NCI-H1436 (cell line): Measurements from ENCODE around the gene DIAPH3.

ENCODE experiments used
- DNase-seq: peaks from one replicate; lab custom pipeline; 2025; lab: John Stamatoyannopoulos, UW

DIAPH3 gene

DNA sequence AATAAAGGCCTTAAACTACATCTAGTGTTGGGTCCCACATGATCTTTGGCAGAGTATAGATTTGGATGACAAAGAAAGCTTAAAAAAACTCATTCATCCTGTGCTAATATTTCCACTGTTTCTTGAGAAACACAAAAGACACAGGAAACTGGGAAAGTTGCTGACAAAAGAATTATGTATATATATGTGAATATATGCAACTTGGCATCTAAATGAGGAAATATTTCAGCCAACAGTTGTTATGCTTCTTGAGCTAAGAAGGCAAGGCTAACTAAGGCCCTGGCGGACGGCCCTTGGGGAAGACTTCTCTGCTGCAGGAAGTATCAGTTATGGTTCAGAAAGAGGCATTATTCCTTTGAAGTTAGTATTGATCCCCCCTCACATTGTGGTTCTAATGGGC is 491.8 kb downstream of the DIAPH3 start:
- DNase-seq = no peak

DNA sequence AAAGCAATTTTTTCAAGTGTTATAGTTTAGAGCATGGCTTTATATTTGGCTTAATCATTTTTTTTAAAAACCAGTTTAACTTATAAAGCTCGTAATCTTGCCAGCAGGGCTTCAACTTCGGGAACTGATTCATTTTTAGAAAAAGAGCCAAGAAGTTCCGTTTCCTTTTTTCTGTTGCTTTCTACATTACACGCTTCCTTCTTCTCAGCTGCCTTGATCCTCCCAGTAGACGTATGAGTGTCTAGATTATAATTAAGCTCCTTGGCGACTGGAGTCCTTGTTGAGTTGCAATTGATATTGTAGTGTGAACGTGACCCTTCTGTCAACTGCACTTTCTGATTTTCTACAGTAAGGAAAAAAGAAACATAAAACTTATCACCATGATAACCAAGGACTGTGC is 497.2 kb downstream of the DIAPH3 start:
- no peak for DNase-seq

DNA sequence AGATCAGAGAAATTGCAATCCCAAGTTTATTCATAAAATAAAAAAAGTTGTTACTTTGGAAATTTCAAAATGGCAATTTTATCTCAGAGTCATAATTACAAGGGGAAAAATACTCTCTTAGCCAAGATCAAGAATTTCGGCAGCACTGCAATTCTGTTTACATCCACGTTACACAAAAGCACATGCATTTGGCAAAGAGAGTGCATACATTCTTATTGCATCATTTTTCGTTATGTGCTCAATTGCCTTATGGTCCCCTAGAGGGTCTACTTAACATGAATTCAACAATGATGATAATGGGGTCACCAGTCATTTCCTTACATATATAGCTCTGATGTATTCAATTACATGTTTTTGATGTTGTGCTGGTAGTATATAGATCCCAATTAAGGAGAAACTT is 498.0 kb downstream of the DIAPH3 start:
- no peak for DNase-seq

DNA sequence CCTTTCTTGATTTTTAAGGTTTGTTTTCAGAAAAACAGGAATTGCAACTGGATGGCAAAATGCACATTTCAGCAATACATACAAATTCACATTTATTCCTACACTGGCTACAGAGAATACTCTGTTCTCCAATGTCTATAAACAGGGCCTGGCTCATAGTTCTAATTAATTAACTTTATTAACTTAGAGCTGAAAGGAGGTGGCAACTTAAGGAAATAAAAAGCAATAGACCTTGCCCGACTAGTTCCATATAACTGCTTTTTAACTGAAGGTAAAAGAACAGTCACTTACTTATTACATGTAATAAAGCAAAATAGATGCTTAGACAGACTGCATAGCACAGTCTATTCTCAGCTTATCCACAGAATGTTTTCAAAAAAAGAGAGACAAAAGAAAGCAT is 498.5 kb downstream of the DIAPH3 start:
- DNase-seq = no peak

DNA sequence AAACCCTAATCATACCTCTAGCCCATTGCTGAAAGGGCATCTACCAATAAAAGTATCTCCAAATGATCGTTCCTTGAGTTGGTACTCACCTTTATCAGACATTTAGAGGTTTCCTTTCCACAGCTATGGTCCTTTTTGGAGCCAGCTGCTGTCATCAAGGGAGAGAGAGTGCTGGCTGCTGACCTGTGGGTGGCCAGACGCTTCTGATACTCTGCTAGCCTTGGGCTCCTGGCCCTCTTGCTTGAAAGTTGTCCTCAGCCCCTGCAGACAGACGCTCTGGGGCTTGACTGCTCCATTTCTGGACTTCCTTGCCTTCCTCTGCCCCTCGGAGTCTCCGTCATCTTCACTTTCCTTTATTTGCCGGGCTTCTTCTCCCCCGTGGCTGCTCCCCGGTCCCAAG is 499.1 kb downstream of the DIAPH3 start:
- DNase-seq = no peak

DNA sequence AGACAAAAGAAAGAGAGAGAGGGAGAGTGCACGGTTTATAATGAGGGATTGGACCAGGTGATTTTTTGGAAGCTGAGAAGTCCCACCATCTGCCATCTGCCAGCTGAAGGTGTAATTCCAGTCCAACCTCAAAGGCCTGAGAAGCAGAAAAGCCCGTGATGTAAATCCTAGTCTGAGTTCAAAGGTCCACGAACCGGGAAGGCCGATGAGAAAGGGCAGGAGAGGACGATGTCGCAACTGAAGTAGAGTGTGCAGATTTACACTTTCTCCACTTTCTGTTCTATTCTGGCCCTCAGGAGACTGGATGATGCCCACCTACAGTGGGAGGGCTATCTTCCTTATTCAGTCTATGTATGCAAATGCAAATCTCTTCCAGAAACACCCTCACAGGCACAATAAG is 500.0 kb downstream of the DIAPH3 start:
- no peak for DNase-seq

DNA sequence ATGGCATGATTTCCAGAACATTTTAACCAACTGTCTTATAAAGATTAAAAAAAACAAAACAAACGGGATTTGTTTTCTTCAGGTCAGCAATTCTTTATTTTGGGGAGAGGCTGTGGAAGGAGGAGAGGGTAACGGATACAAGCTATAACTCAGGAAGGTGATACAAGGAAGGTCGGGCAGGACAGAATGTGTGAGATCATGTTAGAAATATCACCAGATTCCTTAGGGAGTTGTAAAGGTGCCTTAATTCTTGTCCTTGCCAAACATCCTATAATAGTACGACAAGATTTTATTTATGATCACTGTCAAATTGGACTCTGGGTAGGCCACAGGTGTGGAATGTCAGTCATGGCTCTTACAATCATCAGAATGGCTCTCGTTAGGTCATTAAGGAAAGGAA is 503.1 kb downstream of the DIAPH3 start:
- no peak for DNase-seq

DNA sequence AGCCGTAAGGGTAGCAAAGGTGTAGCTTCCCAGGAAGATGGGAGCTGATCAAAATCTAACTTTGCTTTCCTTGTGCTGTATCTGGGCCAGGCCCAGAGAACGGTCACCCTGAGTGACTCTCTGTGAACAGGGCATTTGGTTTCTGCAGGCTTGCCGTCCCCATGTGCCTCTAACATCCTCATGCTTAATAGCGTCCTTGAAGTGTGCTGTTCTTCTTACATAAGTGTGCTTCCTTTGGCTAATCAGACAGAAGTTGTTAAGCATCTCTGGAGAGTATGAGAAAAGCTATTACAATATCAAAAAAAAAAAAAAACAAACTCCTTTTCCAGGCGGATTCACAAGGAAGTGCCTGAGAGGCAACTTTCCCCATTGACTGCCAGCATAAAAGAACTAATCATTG is 503.7 kb downstream of the DIAPH3 start:
- DNase-seq = no peak

DNA sequence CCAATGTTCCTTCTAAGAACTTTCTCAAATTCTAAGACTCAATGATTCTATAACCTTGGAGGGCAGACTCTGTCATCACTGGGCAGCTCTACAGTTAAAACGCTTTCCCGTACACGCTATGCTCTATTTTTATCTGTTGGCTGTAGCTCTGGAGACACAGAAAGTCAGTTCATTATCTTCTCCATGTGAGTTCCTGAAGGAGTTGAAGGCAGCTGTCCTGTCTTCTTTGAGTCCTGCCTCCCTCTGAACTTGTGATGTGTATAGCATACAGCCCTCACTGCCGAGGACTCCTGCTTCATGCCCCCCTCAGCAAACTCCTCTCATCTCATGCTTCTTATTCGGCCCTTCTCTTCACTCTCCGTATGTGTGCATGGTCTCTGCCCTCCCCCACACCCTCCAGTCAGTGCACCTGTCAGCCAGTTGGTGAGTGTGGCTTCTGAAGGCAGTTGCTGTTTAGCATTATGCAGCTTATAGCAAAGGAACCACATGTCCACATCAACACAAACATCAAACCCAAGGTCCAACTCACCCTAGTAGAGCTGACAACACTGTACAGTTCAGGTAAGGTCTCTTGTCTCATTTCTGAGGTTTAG is 504.9 kb downstream of the DIAPH3 start:
- no peak for DNase-seq

DNA sequence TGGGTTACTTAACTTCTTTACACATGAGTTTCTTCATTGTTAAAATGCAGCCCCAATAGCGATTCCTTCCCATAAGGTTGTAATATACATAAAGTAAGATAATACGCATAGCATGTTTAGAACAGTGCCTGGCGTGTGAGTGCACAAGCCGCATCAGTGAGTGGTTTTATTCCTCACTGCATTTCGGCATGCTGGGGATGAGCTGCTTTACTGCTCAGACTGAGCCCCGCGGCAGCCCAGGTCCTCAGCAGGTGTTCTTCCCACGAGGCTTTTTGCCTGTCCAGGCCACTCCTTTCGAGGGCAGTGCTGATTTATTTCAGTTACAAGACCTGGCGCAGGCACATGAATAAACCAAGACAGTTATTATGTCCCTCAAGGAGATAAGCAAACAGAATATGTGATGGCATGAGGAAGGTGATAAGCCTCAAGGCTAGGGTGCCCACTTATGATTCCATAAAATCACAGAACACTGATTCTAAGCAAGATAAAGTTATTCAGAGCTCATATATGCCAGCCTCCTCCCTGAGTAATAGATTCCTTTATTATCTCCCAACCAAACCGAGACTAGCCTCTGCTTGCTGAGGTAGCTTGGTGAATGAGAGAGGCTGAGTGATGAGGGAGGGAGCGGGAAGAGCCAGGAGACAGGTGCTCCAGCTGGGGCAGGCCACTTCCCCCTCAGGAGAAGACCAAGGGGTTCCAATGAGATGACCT is 505.5 kb downstream of the DIAPH3 start:
- DNase-seq = no peak

DNA sequence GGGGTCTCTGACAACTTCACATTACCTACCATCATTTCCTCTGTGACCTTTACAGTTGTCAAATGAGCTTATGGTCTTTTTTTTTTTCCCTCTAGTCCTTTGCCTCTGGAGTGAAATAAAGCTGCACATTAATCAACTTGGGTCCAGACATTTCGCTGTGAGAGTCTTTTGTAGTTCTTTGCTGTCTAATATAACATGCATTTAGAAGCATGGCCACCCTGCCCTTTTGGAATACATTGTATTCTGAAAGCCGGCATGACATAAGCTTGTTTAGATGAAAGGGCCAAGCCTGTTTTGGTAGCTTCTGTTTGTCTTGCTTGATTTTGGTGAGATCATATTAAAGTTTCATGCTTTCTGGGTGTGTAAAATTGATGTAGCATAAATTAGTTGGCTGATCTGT is 509.8 kb downstream of the DIAPH3 start:
- DNase-seq = no peak

DNA sequence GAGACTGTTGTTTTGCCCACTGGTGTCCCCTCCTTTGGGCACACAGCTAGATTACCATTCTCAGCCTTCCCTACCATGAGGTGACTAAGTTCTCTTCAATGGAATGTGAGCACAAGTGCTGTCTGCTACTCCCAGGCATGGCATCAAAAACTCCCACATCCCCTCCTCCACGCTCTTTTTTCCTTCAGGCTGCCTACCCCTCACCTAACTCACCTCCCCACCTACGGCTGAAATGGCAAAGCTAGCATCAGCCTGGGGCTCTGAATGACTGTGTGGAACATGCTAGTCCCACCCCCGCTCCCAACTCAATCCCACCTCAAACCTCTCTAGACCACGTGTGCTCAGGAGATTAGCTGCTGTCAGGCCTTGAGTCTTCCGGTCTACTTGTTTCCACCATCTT is 512.2 kb downstream of the DIAPH3 start:
- no peak for DNase-seq

DNA sequence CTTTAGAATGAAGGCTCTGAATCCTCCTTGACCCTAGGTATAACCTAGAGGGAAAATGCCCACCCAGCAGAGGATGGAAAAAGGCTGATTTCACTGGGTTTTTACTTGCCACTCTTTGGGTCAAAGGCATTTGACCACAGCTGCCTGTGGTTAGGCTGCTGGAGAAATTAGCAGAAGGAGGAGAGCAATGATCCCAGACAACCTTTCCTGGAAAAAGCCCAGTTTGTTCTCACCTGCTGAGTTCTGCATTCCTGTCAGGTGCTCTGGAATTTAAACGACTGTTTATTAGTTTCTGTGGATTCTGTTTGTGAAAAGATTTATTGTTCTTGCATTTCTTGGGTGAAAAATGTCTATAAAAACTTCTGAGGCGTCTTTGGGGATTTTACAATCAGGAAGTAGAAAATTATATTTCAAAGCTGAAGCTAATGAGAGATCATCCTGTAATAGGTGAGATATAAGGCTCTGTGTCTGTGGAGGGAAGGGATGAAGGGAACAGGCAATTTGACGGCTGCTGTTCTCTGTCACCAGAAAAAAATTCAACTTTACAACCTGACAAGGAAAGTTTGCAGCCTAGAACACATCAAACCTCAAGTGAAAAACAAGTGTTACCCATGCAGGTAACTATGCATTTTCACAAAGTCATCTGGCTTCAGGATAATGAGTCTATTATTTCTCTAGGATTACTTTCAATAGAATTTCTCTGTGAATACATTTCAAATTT is 519.7 kb downstream of the DIAPH3 start:
- no peak for DNase-seq

DNA sequence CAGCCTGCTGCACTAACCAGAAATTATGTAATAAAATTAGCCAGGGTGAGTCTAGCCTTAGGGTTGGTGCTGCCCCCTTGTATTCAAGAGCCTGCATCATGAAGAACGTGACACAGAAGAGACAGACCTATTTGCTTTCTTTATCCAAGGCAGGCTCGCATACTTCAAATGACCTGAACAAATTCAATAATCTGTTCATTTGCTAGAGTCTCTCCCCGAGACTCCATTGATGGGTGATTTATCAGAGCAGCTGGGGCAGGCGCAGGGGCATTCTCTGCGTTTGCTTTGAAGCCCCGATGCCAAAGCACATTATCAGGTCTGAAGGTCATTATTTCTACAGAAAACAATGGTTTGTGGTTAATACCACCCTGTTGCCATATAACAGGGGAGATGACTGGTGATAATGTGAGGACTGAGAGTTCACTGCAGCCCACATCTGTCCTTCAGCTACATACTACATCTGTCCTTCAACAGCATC is 520.3 kb downstream of the DIAPH3 start:
- DNase-seq = no peak

DNA sequence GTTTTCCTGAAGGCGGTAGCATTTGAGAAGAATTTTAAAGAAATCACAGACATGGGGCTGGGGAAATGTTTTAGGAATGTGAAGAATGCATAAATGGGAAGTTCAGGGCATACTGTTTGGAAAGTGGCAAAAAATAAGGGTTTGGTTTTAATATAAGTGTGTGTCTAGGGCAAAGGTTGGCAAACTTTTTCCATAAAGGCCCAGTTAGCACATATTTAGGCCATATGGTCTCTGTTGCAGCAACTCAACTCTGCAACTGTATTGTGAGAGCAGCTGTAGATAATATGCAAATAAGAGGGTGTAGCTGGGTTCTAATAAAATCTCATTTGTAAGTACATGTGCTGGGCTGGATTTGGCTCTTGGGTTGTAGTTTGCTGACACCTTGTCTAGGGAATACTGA is 521.9 kb downstream of the DIAPH3 start:
- DNase-seq = no peak

DNA sequence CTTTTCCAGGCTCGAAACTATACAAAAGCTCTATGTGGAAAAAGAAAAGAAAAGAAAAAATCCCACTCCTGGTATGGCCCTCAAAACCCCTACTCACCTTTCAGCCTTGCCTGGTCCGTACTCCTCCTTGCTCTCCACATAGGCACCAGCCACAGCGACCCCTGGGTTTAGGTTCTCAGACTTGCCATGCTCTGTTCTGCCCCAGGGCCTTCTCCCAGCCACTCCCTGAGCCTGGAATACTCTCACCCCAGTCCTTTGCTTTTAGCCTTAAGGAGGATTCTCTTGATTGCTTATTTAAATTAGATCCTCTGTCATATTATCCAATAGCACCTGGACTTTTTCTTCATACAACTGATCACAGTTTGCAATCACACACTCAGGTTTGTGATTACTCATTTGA is 522.5 kb downstream of the DIAPH3 start:
- DNase-seq = no peak

DNA sequence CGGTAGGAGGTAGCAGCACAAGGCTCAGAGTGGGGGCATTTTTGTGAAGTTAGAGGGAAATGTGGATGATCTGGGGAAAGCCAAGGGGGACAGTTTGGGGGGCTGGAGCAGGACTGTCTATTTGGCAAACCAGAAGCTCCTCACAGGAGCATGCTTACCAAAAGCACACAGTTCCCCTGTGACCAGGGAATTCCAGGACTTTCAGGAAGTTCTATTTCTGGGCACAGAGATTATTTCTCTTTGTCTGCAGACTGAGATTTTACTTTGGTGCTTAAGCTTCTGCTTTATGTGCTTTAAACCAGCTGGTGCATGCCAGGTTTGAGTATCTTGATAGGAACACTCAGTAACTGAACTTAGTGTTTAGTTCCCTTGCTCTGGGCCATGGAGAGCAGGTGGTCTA is 525.3 kb downstream of the DIAPH3 start:
- DNase-seq = no peak

DNA sequence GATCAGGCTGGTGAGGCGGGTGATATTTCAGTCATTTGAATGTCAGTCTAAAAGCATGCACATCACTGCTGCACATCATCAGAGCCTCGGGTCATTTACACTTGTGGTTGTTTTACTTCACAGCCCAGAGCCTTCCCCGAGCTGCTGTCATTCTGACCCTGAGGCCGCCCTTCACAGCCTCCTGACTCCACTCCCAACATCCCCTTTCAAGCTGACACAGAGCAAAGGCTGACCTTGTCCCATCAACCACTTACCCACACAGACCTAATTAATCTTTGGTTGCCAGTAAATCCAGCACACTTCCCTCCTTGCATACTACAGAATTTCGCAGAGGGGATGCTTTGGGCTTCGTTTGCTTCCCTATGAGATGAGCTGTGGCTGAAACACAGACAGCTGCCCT is 528.1 kb downstream of the DIAPH3 start:
- DNase-seq = no peak

DNA sequence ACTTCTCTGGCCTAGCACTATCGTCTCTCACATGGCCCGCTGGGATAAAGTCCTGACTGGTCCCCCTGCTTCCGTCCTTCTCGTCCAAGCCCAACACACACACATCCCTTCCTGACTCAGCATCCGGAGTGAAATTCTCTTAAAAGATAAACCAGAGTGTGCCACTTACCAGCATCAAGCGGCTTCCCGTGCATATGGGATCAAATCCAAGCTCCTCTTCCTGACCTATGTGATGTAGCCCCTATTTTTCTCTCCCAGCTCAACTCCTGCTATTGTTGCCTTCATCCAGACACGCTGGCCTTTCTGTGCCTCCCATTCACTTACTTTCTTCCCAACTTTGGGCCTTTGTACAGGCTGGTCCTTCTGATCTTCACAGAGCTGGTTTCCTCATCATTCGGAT is 530.4 kb downstream of the DIAPH3 start:
- no peak for DNase-seq

DNA sequence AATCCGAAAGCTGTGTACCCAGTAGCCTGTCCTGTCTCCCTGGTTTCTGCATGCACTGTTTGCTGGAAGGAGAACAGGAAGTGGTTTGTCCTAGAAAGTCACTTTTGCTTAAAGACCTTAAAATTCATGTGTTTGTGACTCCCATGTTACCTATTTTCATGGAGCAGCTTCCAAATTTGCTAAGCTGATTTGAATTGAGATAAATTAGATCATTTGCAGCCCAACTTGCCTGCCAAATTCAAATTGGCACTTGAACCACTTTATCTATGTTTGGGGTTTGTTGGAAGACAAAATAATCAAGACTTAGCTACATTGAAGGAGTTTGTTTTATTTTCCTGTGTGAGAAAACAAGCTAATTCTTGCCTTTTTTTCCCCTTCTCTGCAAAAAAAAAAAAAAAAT is 532.5 kb downstream of the DIAPH3 start:
- DNase-seq = no peak

DNA sequence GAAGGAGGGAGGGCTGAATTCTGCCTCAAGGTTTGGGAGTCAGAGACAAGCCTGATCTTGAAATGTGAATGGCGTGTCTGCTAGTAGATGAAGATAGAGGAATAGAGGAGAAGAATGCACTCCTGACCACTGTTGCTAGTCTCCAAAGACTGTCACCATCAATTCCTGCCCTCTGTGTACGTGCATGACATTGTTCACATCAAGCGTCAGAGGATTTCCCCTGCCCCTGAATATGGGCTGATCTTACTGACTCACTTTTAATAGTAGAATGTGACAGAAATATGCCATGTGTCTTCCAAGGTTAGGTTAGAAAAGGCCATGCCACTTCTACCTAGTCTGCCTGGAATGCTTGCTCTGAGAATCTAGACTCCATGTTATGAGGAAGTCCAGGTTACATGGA is 538.6 kb downstream of the DIAPH3 start:
- no peak for DNase-seq

DNA sequence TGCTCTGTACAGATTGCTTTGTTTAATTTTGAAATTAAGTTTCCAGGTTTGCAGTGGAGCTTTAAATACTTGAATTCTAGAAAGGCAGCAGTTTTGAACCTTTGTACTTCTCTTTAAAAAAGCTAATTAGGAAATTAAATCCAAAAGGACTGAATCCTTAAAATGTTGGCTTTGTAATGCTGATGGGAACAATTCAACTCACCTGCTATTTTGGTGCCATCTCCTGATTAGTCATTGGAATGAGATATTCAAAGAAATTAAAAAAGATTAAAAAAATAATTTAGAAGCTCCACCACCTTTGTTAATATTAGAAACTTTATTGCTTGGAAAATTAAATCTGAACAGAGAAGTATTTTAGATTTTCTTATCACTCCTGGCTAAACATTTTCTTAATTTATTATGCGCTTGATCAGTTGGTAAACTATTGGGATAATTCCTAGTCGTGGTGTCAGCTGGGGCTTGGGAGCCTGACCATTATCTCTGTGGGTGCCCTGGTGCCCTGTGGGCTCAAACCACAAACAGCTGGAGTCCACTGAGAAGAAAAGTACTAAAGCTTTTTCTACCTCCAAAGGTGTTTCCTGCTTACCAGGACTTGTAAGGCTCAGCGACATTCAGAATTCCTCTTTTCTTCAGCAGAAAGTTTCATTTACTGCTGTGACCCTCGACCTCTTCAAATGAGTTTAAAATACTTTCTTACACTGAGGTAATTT is 540.4 kb downstream of the DIAPH3 start:
- no peak for DNase-seq

DNA sequence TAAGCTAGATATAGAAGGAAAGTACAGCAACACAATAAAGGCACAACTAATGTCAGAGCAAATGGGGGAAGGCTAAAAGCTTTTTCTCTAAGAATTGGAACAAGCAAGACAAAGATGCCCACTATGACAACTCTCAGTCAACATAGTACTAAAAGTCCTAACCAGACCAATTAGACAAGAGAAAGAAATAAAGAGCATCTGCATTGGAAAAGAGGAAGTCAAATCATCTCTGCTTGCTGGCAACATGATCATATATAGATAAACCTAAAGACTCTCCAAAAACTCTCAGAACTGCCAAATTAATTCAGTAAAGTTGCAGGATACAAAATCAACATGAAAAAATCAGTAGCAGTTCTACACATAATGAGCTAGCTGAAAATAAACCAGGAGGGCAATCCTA is 542.0 kb downstream of the DIAPH3 start:
- no peak for DNase-seq
